ENCODE measurements around the gene ELMO1.
A peak's percentile ranks its signal among the peaks of the same experiment; 100 is the strongest.

The ELMO1 gene

DNA sequence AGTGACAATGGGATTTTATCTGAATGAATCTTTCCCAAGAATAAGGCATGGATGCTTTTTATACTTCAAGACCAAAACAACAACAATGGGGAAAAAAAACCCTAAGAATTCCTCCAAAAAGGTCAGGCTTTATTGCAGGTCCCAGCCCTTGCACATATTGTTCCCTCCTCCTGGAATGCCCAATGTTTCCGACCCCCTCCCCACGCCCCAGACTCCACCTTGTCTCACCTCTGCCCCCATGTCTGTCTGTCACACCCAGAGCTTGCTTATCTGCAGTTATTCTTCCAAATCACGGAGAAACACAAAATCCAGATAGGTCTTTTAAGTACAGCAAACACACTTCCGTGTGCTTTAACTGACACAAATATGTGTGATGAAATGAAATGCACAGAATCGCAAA, 43.5 kb downstream of the ELMO1 start:
- WGBS (ENCODE audit: extremely low coverage, insufficient coverage, low lambda C conversion rate) = no CpG with 5 or more reads among the region's 5 CpGs
- peak overlapping the region; percentile 65 for H3K56ac ChIP-seq (ENCODE audit: low read length)
- H3K4me3 ChIP-seq (ENCODE audit: low read length) = no peak overlapping the region

GRCh38 chr7:37399876-37400421, 48.7 kb downstream of the ELMO1 start:
- Histone ChIP-seq H4K5ac (ENCODE audit: low read length) (no peak overlapping the region), H3K56ac (ENCODE audit: low read length) (no peak overlapping the region), H3K4me1 (ENCODE audit: control insufficient read depth, low read depth, low read length) (no peaks in the 10 kb centered on the region), H2AK5ac (ENCODE audit: low read length) (no peak overlapping the region), H3K79me1 (ENCODE audit: low read length) (no peaks in the 10 kb centered on the region), H3K18ac (ENCODE audit: low read length) (no peak overlapping the region), H3K27ac (ENCODE audit: low read depth, low read length) (no peak overlapping the region), H3K79me2 (ENCODE audit: control insufficient read depth, insufficient read depth, low read length) (no peaks in the 10 kb centered on the region), H2BK15ac (replicated peaks; ENCODE audit: low read depth) (no peak overlapping the region), H2BK120ac (ENCODE audit: low read depth, low read length) (no peak overlapping the region), H2BK5ac (ENCODE audit: low read length) (no peak overlapping the region), H3K9ac (ENCODE audit: low read length) (no peak overlapping the region), H3K4me2 (ENCODE audit: low read length) (no peak overlapping the region), H3K4ac (ENCODE audit: low read depth, low read length) (no peak overlapping the region), H3K4me3 (ENCODE audit: low read length) (no peak overlapping the region), H3K27me3 (ENCODE audit: insufficient read depth, low read length, poor library complexity) (no peaks in the 10 kb centered on the region), H3K36me3 (ENCODE audit: control insufficient read depth, insufficient read depth, low read length) (no peaks in the 10 kb centered on the region), H3K23ac (ENCODE audit: low read length) (no peak overlapping the region), H4K8ac (ENCODE audit: low read depth, low read length) (no peak overlapping the region)
- DNase-seq = no peak
- no CpG with 5 or more reads among the region's 3 CpGs for WGBS (ENCODE audit: extremely low coverage, insufficient coverage, low lambda C conversion rate)

More for the DNA sequence above, 43.5 kb downstream of the ELMO1 start:
- Histone ChIP-seq H3K4ac (ENCODE audit: low read depth, low read length) (no peak overlapping the region), H3K36me3 (ENCODE audit: control insufficient read depth, insufficient read depth, low read length) (no peaks in the 10 kb centered on the region), H2AK5ac (ENCODE audit: low read length) (no peak overlapping the region), H3K79me1 (ENCODE audit: low read length) (peaks cover 2% of the 10 kb centered on the region), H2BK15ac (replicated peaks; ENCODE audit: low read depth) (no peak overlapping the region), H2BK5ac (ENCODE audit: low read length) (no peak overlapping the region), H2BK120ac (ENCODE audit: low read depth, low read length) (no peak overlapping the region), H3K27me3 (ENCODE audit: insufficient read depth, low read length, poor library complexity) (no peaks in the 10 kb centered on the region), H3K4me1 (ENCODE audit: control insufficient read depth, low read depth, low read length) (peaks cover 9% of the 10 kb centered on the region), H3K79me2 (ENCODE audit: control insufficient read depth, insufficient read depth, low read length) (no peaks in the 10 kb centered on the region), H3K27ac (ENCODE audit: low read depth, low read length) (no peak overlapping the region), H4K5ac (ENCODE audit: low read length) (no peak overlapping the region), H3K23ac (ENCODE audit: low read length) (no peak overlapping the region), H3K9ac (ENCODE audit: low read length) (no peak overlapping the region), H4K8ac (ENCODE audit: low read depth, low read length) (no peak overlapping the region), H3K18ac (ENCODE audit: low read length) (no peak overlapping the region), H3K4me2 (ENCODE audit: low read length) (no peak overlapping the region)
- no peak for DNase-seq

DNA sequence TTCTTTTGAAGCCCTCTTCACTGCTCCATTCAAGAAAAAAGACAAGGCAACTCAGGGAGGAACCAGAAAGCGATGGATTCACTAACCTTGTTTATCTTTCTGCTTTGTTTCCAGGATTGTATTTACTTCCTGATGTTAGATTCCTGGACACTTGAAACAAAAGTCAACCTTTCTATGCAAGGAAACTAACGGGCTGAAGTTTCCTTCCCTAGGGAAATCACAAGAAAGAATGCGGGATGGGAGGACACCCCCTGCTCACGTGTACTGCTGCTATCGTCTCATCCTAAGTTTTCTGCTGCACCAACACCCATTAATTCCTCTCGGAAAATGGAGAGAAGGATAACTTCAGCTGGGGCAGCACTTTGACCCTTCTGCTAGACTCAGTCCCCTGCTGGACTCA, 50.3 kb downstream of the ELMO1 start:
- no CpG with 5 or more reads among the region's 6 CpGs for WGBS (ENCODE audit: extremely low coverage, insufficient coverage, low lambda C conversion rate)
- H3K9ac ChIP-seq (ENCODE audit: low read length) = no peak overlapping the region
- H3K27ac ChIP-seq (ENCODE audit: low read depth, low read length) = no peak overlapping the region

GRCh38 chr7:37395618-37396259, 52.9 kb downstream of the ELMO1 start:
- DNase-seq = no peak
- no CpG with 5 or more reads among the region's 1 CpG for WGBS (ENCODE audit: extremely low coverage, insufficient coverage, low lambda C conversion rate)

More for the DNA sequence above, 50.3 kb downstream of the ELMO1 start:
- Histone ChIP-seq H3K27me3 (ENCODE audit: insufficient read depth, low read length, poor library complexity) (no peaks in the 10 kb centered on the region), H3K23ac (ENCODE audit: low read length) (no peak overlapping the region), H3K36me3 (ENCODE audit: control insufficient read depth, insufficient read depth, low read length) (no peaks in the 10 kb centered on the region), H3K4me3 (ENCODE audit: low read length) (no peak overlapping the region), H2AK5ac (ENCODE audit: low read length) (no peak overlapping the region), H2BK5ac (ENCODE audit: low read length) (no peak overlapping the region), H4K8ac (ENCODE audit: low read depth, low read length) (no peak overlapping the region), H3K56ac (ENCODE audit: low read length) (no peak overlapping the region), H2BK15ac (replicated peaks; ENCODE audit: low read depth) (no peak overlapping the region), H2BK120ac (ENCODE audit: low read depth, low read length) (no peak overlapping the region), H3K4me1 (ENCODE audit: control insufficient read depth, low read depth, low read length) (peaks cover 10% of the 10 kb centered on the region), H3K79me1 (ENCODE audit: low read length) (no peaks in the 10 kb centered on the region), H3K18ac (ENCODE audit: low read length) (no peak overlapping the region), H3K4ac (ENCODE audit: low read depth, low read length) (no peak overlapping the region), H3K79me2 (ENCODE audit: control insufficient read depth, insufficient read depth, low read length) (no peaks in the 10 kb centered on the region), H4K5ac (ENCODE audit: low read length) (no peak overlapping the region), H3K4me2 (ENCODE audit: low read length) (no peak overlapping the region)
- DNase-seq = no peak

DNA sequence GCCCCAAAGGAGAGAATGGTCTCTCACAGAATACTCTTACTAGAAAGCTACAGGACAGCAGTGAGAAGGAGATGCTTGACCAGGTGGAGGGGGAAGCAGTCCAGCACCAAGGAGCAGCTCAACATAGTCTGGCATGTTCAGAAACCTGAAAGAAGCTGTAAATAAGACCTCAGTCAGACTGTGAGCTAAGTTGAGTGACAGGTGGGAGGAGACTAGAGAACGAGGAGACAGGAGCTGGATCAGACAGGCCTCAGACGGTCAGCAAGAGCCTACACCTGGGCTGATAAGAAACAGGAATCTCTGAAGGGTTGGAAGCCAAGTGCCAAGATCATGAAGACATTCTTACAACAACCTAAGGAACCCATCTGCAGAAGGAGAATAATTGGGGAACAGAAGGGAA, 54.5 kb downstream of the ELMO1 start:
- no CpG with 5 or more reads among the region's 2 CpGs for WGBS (ENCODE audit: extremely low coverage, insufficient coverage, low lambda C conversion rate)
- H3K27ac ChIP-seq (ENCODE audit: low read depth, low read length) = peak overlapping the region; percentile 64
- H4K8ac ChIP-seq (ENCODE audit: low read depth, low read length) = no peak overlapping the region
- no peak overlapping the region for H3K9ac ChIP-seq (ENCODE audit: low read length)
- H4K5ac ChIP-seq (ENCODE audit: low read length) = no peak overlapping the region
- H3K79me1 ChIP-seq (ENCODE audit: low read length) = peaks cover 4% of the 10 kb centered on the region
- H3K27me3 ChIP-seq (ENCODE audit: insufficient read depth, low read length, poor library complexity) = no peaks in the 10 kb centered on the region
- peak; percentile 70 for DNase-seq
- H3K4me2 ChIP-seq (ENCODE audit: low read length) = no peak overlapping the region
- H2BK5ac ChIP-seq (ENCODE audit: low read length) = peak overlapping the region; percentile 24
- no peak overlapping the region for H3K18ac ChIP-seq (ENCODE audit: low read length)
- no peaks in the 10 kb centered on the region for H3K36me3 ChIP-seq (ENCODE audit: control insufficient read depth, insufficient read depth, low read length)
- no peak overlapping the region for H3K23ac ChIP-seq (ENCODE audit: low read length)
- H3K4ac ChIP-seq (ENCODE audit: low read depth, low read length) = no peak overlapping the region
- H3K56ac ChIP-seq (ENCODE audit: low read length) = peak overlapping the region; percentile 66
- H2BK120ac ChIP-seq (ENCODE audit: low read depth, low read length) = no peak overlapping the region
- H3K79me2 ChIP-seq (ENCODE audit: control insufficient read depth, insufficient read depth, low read length) = no peaks in the 10 kb centered on the region
- H3K4me1 ChIP-seq (ENCODE audit: control insufficient read depth, low read depth, low read length) = peaks cover 31% of the 10 kb centered on the region
- no peak overlapping the region for H2BK15ac ChIP-seq (replicated peaks; ENCODE audit: low read depth)
- peak overlapping the region; percentile 28 for H2AK5ac ChIP-seq (ENCODE audit: low read length)
- H3K4me3 ChIP-seq (ENCODE audit: low read length) = no peak overlapping the region

More at GRCh38 chr7:37395618-37396259, 52.9 kb downstream of the ELMO1 start:
- Histone ChIP-seq H4K8ac (ENCODE audit: low read depth, low read length) (no peak overlapping the region), H2BK15ac (replicated peaks; ENCODE audit: low read depth) (no peak overlapping the region), H2BK5ac (ENCODE audit: low read length) (no peak overlapping the region), H3K4me1 (ENCODE audit: control insufficient read depth, low read depth, low read length) (peaks cover 21% of the 10 kb centered on the region), H3K56ac (ENCODE audit: low read length) (no peak overlapping the region), H4K5ac (ENCODE audit: low read length) (no peak overlapping the region), H3K27me3 (ENCODE audit: insufficient read depth, low read length, poor library complexity) (no peaks in the 10 kb centered on the region), H3K79me1 (ENCODE audit: low read length) (peaks cover 2% of the 10 kb centered on the region), H2BK120ac (ENCODE audit: low read depth, low read length) (no peak overlapping the region), H3K18ac (ENCODE audit: low read length) (no peak overlapping the region), H3K23ac (ENCODE audit: low read length) (no peak overlapping the region), H3K4me2 (ENCODE audit: low read length) (no peak overlapping the region), H2AK5ac (ENCODE audit: low read length) (no peak overlapping the region), H3K9ac (ENCODE audit: low read length) (no peak overlapping the region), H3K79me2 (ENCODE audit: control insufficient read depth, insufficient read depth, low read length) (no peaks in the 10 kb centered on the region), H3K27ac (ENCODE audit: low read depth, low read length) (no peak overlapping the region), H3K4ac (ENCODE audit: low read depth, low read length) (no peak overlapping the region), H3K36me3 (ENCODE audit: control insufficient read depth, insufficient read depth, low read length) (no peaks in the 10 kb centered on the region), H3K4me3 (ENCODE audit: low read length) (no peak overlapping the region)
